MM.1S (cell line): ENCODE results near the gene ITGB1.

Source experiments
- DNase-seq: peaks from one replicate; pipeline ENCODE4 v3.0.0-alpha.2; 2015
- H2AFZ ChIP-seq: fragments of 300-600 bp; sonication (generic); 2 replicates; pipeline ENCODE4 v1.6.0; 2016; ENCODE audit warnings: antibody characterized with exemption, low read length
- H3F3A ChIP-seq: fragments of 300-600 bp; sonication (generic); 2 replicates; pipeline ENCODE4 v1.6.1; 2016; ENCODE audit warnings: mild to moderate bottlenecking, antibody characterized with exemption, low read length, moderate library complexity, mixed read lengths; ENCODE audit not compliant: insufficient read depth
- H3K27ac ChIP-seq: fragments of 300-600 bp; sonication (generic); 2 replicates; pipeline ENCODE4 v1.5.1; 2016; ENCODE audit warnings: mild to moderate bottlenecking, low read length
- H3K27me3 ChIP-seq: fragments of 300-600 bp; sonication (generic); replicated peaks from 2 replicates; pipeline ENCODE4 v1.6.0; 2016; ENCODE audit warnings: low read length; ENCODE audit not compliant: insufficient read depth
- H3K36me3 ChIP-seq: fragments of 300-600 bp; sonication (generic); replicated peaks from 2 replicates; pipeline ENCODE4 v1.6.1; 2016; ENCODE audit warnings: mild to moderate bottlenecking, low read length, mixed read lengths; ENCODE audit not compliant: insufficient read depth
- H3K4me1 ChIP-seq: fragments of 300-600 bp; sonication (generic); 2 replicates; pipeline ENCODE4 v1.6.1; 2016; ENCODE audit warnings: low read length, mixed read lengths
- H3K4me2 ChIP-seq: fragments of 300-600 bp; sonication (generic); 2 replicates; pipeline ENCODE4 v1.6.0; 2016; ENCODE audit warnings: low read depth, low read length
- H3K4me3 ChIP-seq: fragments of 300-600 bp; sonication (generic); 2 replicates; pipeline ENCODE4 v1.5.1; 2016; ENCODE audit warnings: low read length, mixed read lengths
- H3K79me2 ChIP-seq: fragments of 300-600 bp; sonication (generic); 2 replicates; pipeline ENCODE4 v1.6.1; 2016; ENCODE audit warnings: mixed run types, low read length, mixed read lengths
- H3K9ac ChIP-seq: fragments of 300-600 bp; sonication (generic); 2 replicates; pipeline ENCODE4 v1.6.1; 2016; ENCODE audit warnings: low read length, mixed read lengths
- H3K9me2 ChIP-seq: fragments of 300-600 bp; sonication (generic); replicated peaks from 2 replicates; pipeline ENCODE4 v1.6.1; 2016; ENCODE audit warnings: mild to moderate bottlenecking, low read length, mixed read lengths; ENCODE audit not compliant: insufficient read depth
- H3K9me3 ChIP-seq: fragments of 300-600 bp; sonication (generic); replicated peaks from 2 replicates; pipeline ENCODE4 v1.6.1; 2016; ENCODE audit warnings: mild to moderate bottlenecking, low read length, mixed read lengths; ENCODE audit not compliant: insufficient read depth
- H4K20me1 ChIP-seq: fragments of 300-600 bp; sonication (generic); 2 replicates; pipeline ENCODE4 v1.6.1; 2016; ENCODE audit warnings: mild to moderate bottlenecking, low read length, moderate library complexity, mixed read lengths; ENCODE audit not compliant: insufficient read depth
- CTCF ChIP-seq: fragments of 300-600 bp; sonication (generic); IDR thresholded peaks from 2 replicates; pipeline ENCODE4 v1.5.1; 2016; ENCODE audit warnings: antibody characterized with exemption, low read length, mixed read lengths
- EZH2 ChIP-seq: fragments of 300-600 bp; sonication (generic); optimal IDR thresholded peaks from 2 replicates; pipeline ENCODE3; 2017; ENCODE audit warnings: low read depth, mild to moderate bottlenecking, antibody characterized with exemption, low read length, mixed read lengths
- EZH2phosphoT487 ChIP-seq: fragments of 300-600 bp; sonication (generic); IDR thresholded peaks from 2 replicates; pipeline ENCODE4 v1.6.1; 2018; ENCODE audit warnings: antibody characterized with exemption, low read length

The ITGB1 gene

GRCh38 chr10:32963096-32963495 lies 5.1 kb upstream of the ITGB1 start:
- Histone ChIP-seq H3K4me3 (no peak overlapping the region), H3K4me1 (no peaks in the 10 kb centered on the region), H2AFZ (no peak overlapping the region), H3K27ac (no peak overlapping the region), H3K36me3 (no peaks in the 10 kb centered on the region), H3K9me2 (no peaks in the 10 kb centered on the region), H3K4me2 (no peak overlapping the region), H3K9me3 (no peaks in the 10 kb centered on the region), H3K9ac (no peak overlapping the region), H3K27me3 (no peaks in the 10 kb centered on the region), H3F3A (peaks cover 7% of the 10 kb centered on the region; the same call in 1 of the 2 replicates), H3K79me2 (no peaks in the 10 kb centered on the region), H4K20me1 (no peaks in the 10 kb centered on the region)
- no peak for DNase-seq
- TF ChIP-seq EZH2phosphoT487 (no peak), CTCF (no peak), EZH2 (no peak)

- no peaks in the 10 kb centered on the region for H3K9me2 ChIP-seq
- no peak overlapping the region for H3K9ac ChIP-seq
- H3K4me1 ChIP-seq, result no peaks in the 10 kb centered on the region
- TF ChIP-seq EZH2 (no peak), CTCF (no peak), EZH2phosphoT487 (no peak)
- H3F3A ChIP-seq, result peaks cover 7% of the 10 kb centered on the region; the same call in 1 of the 2 replicates
- H3K27ac ChIP-seq, result no peak overlapping the region
- no peak overlapping the region for H3K4me2 ChIP-seq
- no peak for DNase-seq
- no peaks in the 10 kb centered on the region for H4K20me1 ChIP-seq
- H3K79me2 ChIP-seq, result peaks cover under 1% of the 10 kb centered on the region
- no peaks in the 10 kb centered on the region for H3K36me3 ChIP-seq
- H3K4me3 ChIP-seq, result no peak overlapping the region
- H3K9me3 ChIP-seq, result no peaks in the 10 kb centered on the region
- H3K27me3 ChIP-seq, result no peaks in the 10 kb centered on the region
- H2AFZ ChIP-seq, result no peak overlapping the region
Observed at GRCh38 chr10:32962521-32962920, 4.5 kb upstream of the ITGB1 start.

- Histone ChIP-seq H3K9me2 (no peaks in the 10 kb centered on the region), H3K27ac (no peak overlapping the region), H3K27me3 (no peaks in the 10 kb centered on the region), H3K4me3 (no peak overlapping the region), H3K4me1 (peaks cover 2% of the 10 kb centered on the region; the same call in 1 of the 2 replicates), H3K36me3 (no peaks in the 10 kb centered on the region), H3K9me3 (no peaks in the 10 kb centered on the region), H2AFZ (no peak overlapping the region), H3K9ac (no peak overlapping the region), H3K4me2 (no peak overlapping the region), H4K20me1 (no peaks in the 10 kb centered on the region), H3F3A (peaks cover 7% of the 10 kb centered on the region; the same call in 1 of the 2 replicates), H3K79me2 (peaks cover 6% of the 10 kb centered on the region)
- no peak for TF ChIP-seq EZH2phosphoT487
- TF ChIP-seq CTCF, result no peak
- no peak for TF ChIP-seq EZH2
- no peak for DNase-seq
Observed at GRCh38 chr10:32961895-32962369, 3.9 kb upstream of the ITGB1 start.
